ENCODE data around the gene FEN1. TPM values are rescaled to one million over a fixed set of nuclear protein-coding genes. Genes with fewer than 3 reads are reported as not detected.

FEN1 gene
- total and polyA plus RNA-seq, 2 of the 13 experiments (the other 11 are each of a cell fraction or from before 2014, with no cell fraction given), result 12.4 to 102 TPM

DNA sequence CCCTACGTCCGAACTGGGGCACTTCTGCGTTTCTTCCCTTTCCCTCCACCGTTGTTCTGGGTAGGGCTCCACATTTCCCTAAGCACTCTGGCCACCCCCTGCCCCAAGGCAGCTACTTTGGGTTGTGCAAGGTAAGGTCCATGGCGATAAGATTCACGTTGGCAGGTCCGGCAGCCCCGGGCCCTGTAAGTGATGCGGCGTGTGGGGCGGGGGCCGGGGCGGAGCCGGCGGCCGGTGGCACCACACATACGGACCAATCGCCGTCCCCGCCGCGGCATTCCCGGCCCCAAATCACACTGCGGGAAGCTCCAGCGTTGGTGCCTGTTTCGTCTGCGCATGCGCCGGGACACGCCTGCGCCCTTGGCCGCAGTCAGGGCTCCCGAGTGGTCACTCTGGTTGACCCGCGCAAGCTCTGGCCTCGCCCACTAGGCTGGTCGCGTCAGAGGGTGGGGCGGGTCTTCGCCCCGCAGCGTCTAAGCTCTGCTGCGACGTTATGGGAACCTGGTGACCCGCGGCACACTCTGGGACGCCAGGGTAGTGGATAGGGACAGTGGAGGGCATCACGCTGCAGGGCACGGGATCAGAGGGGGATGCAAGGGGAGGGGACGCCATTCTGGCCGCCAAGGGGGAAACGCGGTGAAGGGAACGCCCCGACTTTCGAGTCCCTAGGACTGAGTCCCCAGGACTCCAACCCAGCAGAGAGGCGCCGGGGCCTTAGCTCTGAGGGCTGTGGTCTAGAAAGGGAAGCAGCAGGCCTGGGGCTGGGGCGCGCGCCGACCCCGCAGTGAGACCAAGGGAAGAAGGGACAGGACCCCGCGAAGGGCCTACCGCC is 22.5 kb downstream of the FEN1 start (continued):
- TF ChIP-seq GZF1 (CRISPR knock-in tag; IDR thresholded peaks at IDR 0.05) (peak; percentile 76; the same call in 1 of the 2 replicates), ZFY (CRISPR knock-in tag; IDR thresholded peaks at IDR 0.05) (peak; percentile 68), CBX5 (CRISPR knock-in tag; IDR thresholded peaks at IDR 0.05; ENCODE audit: borderline replicate concordance) (no peak), IKZF4 (CRISPR knock-in tag; IDR thresholded peaks at IDR 0.05; ENCODE audit: borderline replicate concordance, low read depth, not compliant biosample characterization) (no peak), WIZ (CRISPR knock-in tag; IDR thresholded peaks at IDR 0.05) (no peak), MIXL1 (CRISPR knock-in tag; IDR thresholded peaks at IDR 0.05) (peak; percentile 57; the same call in 1 of the 2 replicates), ZSCAN22 (CRISPR knock-in tag; IDR thresholded peaks at IDR 0.05) (no peak; the same call in 1 of the 2 replicates), FOXJ3 (CRISPR knock-in tag; IDR thresholded peaks at IDR 0.05; ENCODE audit: borderline replicate concordance) (peak; percentile 61), MBD4 (IDR thresholded peaks at IDR 0.05; ENCODE audit: borderline replicate concordance, low read length) (no peak), ZNF382 (CRISPR knock-in tag; IDR thresholded peaks at IDR 0.05; ENCODE audit: borderline replicate concordance) (no peak), SKI (IDR thresholded peaks at IDR 0.05; ENCODE audit: partially characterized antibody) (peak; percentile 27), RXRA (CRISPR knock-in tag; IDR thresholded peaks at IDR 0.05) (no peak), CENPX (CRISPR knock-in tag; IDR thresholded peaks at IDR 0.05) (no peak), ATF7 (IDR thresholded peaks at IDR 0.05) (no peak), ATF7 (CRISPR knock-in tag; IDR thresholded peaks at IDR 0.05) (no peak; the same call in 1 of the 2 replicates), ZNF790 (CRISPR knock-in tag; IDR thresholded peaks at IDR 0.05; ENCODE audit: borderline replicate concordance) (no peak; the same call in 1 of the 2 replicates), FOXK2 (IDR thresholded peaks at IDR 0.05) (no peak), ZFP90 (CRISPR knock-in tag; IDR thresholded peaks at IDR 0.05; ENCODE audit: borderline replicate concordance) (peak; percentile 36; the same call in 1 of the 2 replicates)
- TF ChIP-seq, protein P1, sequence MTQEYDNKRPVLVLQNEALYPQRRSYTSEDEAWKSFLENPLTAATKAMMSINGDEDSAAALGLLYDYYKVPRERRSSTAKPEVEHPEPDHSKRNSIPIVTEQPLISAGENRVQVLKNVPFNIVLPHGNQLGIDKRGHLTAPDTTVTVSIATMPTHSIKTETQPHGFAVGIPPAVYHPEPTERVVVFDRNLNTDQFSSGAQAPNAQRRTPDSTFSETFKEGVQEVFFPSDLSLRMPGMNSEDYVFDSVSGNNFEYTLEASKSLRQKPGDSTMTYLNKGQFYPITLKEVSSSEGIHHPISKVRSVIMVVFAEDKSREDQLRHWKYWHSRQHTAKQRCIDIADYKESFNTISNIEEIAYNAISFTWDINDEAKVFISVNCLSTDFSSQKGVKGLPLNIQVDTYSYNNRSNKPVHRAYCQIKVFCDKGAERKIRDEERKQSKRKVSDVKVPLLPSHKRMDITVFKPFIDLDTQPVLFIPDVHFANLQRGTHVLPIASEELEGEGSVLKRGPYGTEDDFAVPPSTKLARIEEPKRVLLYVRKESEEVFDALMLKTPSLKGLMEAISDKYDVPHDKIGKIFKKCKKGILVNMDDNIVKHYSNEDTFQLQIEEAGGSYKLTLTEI (CRISPR knock-in tag; conservative IDR thresholded peaks at IDR 0.05), result no peak
- TF ChIP-seq, protein P2, sequence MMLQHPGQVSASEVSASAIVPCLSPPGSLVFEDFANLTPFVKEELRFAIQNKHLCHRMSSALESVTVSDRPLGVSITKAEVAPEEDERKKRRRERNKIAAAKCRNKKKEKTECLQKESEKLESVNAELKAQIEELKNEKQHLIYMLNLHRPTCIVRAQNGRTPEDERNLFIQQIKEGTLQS (CRISPR knock-in tag; IDR thresholded peaks at IDR 0.05), result no peak
- TF ChIP-seq, protein P3, sequence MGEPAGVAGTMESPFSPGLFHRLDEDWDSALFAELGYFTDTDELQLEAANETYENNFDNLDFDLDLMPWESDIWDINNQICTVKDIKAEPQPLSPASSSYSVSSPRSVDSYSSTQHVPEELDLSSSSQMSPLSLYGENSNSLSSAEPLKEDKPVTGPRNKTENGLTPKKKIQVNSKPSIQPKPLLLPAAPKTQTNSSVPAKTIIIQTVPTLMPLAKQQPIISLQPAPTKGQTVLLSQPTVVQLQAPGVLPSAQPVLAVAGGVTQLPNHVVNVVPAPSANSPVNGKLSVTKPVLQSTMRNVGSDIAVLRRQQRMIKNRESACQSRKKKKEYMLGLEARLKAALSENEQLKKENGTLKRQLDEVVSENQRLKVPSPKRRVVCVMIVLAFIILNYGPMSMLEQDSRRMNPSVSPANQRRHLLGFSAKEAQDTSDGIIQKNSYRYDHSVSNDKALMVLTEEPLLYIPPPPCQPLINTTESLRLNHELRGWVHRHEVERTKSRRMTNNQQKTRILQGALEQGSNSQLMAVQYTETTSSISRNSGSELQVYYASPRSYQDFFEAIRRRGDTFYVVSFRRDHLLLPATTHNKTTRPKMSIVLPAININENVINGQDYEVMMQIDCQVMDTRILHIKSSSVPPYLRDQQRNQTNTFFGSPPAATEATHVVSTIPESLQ (CRISPR knock-in tag; conservative IDR thresholded peaks at IDR 0.05), result no peak
